ENCODE data around the gene FAM168A. TPM values are rescaled to one million over a fixed set of nuclear protein-coding genes. Genes with fewer than 3 reads are reported as not detected.

Gene FAM168A
- polyA plus RNA-seq, 2 of the 4 experiments (the other 2 are of a cell fraction) = 15.3 to 19.2 TPM

- no peak for ATAC-seq
- no peak for DNase-seq (ENCODE audit: low read depth in 1 of 2, low spot score in 1 of 2)
- no peak for FAIRE-seq
- Histone ChIP-seq H3K27ac (no peak overlapping the region), H3K9me3 (no peaks in the 10 kb centered on the region), H3K4me2 (no peak overlapping the region), H3K4me3 (no peak overlapping the region), H3K4me1 (no peaks in the 10 kb centered on the region)
- TF ChIP-seq HOXA7 (CRISPR knock-in tag; IDR thresholded peaks at IDR 0.05) (no peak), KDM5A (IDR thresholded peaks at IDR 0.05) (no peak), CEBPB (IDR thresholded peaks at IDR 0.05) (no peak), TFCP2L1 (CRISPR knock-in tag; IDR thresholded peaks at IDR 0.05) (no peak), ESRRA (IDR thresholded peaks at IDR 0.05; ENCODE audit: borderline replicate concordance, low read length) (no peak)
- ChIA-PET POLR2A (no interaction called here), CTCF (interaction anchor here (0.7 to 39.3 kb wide), 9 partner anchors 7 to 270 kb away, joined by 3 to 667 read pairs (median 4); partner anchors contain the start of gene ARHGEF17)
- WGBS (ENCODE audit: missing lambda C conversion rate) = 87% methylated on average over 4 of the region's 4 CpGs
These were observed 242.8 kb downstream of the FAM168A start for GRCh38 chr11:73355109-73355508.

- no peak overlapping the region for H3K4me2 ChIP-seq
- H3K4me1 ChIP-seq = no peaks in the 10 kb centered on the region
- ATAC-seq = no peak
- no peaks in the 10 kb centered on the region for H3K9me3 ChIP-seq
- no peak for TF ChIP-seq RCOR1 (IDR thresholded peaks at IDR 0.05; ENCODE audit: low read depth, low read length)
- H3K4me3 ChIP-seq = no peak overlapping the region
- CTCF ChIA-PET = interaction anchor here (0.8 to 39.3 kb wide), 8 partner anchors 9 to 309 kb away, joined by 3 to 667 read pairs (median 44); partner anchors contain the start of gene RELT
- POLR2A ChIA-PET = no interaction called here
- no peak for DNase-seq (ENCODE audit: low read depth in 1 of 2, low spot score in 1 of 2)
- 84% methylated on average over 4 of the region's 4 CpGs for WGBS (ENCODE audit: missing lambda C conversion rate)
- H3K27ac ChIP-seq = no peak overlapping the region
- no peak for FAIRE-seq
These were observed 244.5 kb downstream of the FAM168A start for GRCh38 chr11:73353422-73353821.

- Histone ChIP-seq H3K4me1 (no peaks in the 10 kb centered on the region), H3K4me3 (no peak overlapping the region), H3K9me3 (no peaks in the 10 kb centered on the region), H3K4me2 (peak overlapping the region; percentile 32; the same call in 2 of the 3 replicates), H3K27ac (no peak overlapping the region)
- ATAC-seq (peak; percentile 47 to 80; a peak in 5 of 6 replicates), FAIRE-seq (no peak), DNase-seq (ENCODE audit: low read depth in 1 of 2, low spot score in 1 of 2) (peak; percentile 73 to 92)
- TF ChIP-seq RAD21 (conservative IDR thresholded peaks at IDR 0.05 in 1 of 2, IDR thresholded peaks at IDR 0.05 in 1 of 2) = peak; percentile 72 to 73
- TF ChIP-seq TFCP2L1 (CRISPR knock-in tag; IDR thresholded peaks at IDR 0.05) = no peak
- no peak for TF ChIP-seq CBX2 (IDR thresholded peaks at IDR 0.05; ENCODE audit: borderline replicate concordance, low read depth)
- TF ChIP-seq CEBPB (IDR thresholded peaks at IDR 0.05) = peak; percentile 81 to 87; a peak in 3 of 4 replicates
- TF ChIP-seq CTCF (IDR thresholded peaks at IDR 0.05) = peak; percentile 94
- TF ChIP-seq SMC3 (IDR thresholded peaks at IDR 0.05) = peak; percentile 80
- 22% methylated on average over 16 of the region's 16 CpGs for WGBS (ENCODE audit: missing lambda C conversion rate)
- CTCF ChIA-PET = interaction anchor here (0.5 to 39.3 kb wide), 50 partner anchors 11 to 1097 kb away, joined by 3 to 667 read pairs (median 4); partner anchors contain the start of genes ARHGEF17 and RELT
- POLR2A ChIA-PET = interaction anchor here (1.0 to 1.4 kb wide), 3 partner anchors 9 to 43 kb away, joined by 3 to 7 read pairs (median 4); no protein-coding TSS in a partner anchor
These were observed 246.8 kb downstream of the FAM168A start for GRCh38 chr11:73350908-73351636.

Small RNA genes lying within 50 kb of the gene (small RNA-seq; reads per million reads assigned to genes)
- gene AP000763.2 (0 to 0.19 (median 0) reads per million in 6 experiments), gene HMGN2P38 (0 reads per million in 6 experiments)

Other genes with a start within 250 kb of the FAM168A start
- gene RELT, start 221.7 kb downstream of the FAM168A start, polyA plus RNA-seq (2011; rRNA removed) = 2.9 TPM in 2 replicates
- 5.1 to 6.3 TPM (median 5.2 TPM) in 3 replicates for gene RELT, start 221.7 kb downstream of the FAM168A start, polyA plus RNA-seq (2017; fragmentation: RNase III; extraction: RNeasy Plus Mini Kit Qiagen cat#74134 plus additional on column Dnase treatment)
- 0.85 and 0.97 TPM in 2 replicates for gene PLEKHB1, start 48.5 kb upstream of the FAM168A start, polyA plus RNA-seq (2011; rRNA removed)
- 0.76 to 1.2 TPM (median 1.1 TPM) in 3 replicates for gene PLEKHB1, start 48.5 kb upstream of the FAM168A start, polyA plus RNA-seq (2017; fragmentation: RNase III; extraction: RNeasy Plus Mini Kit Qiagen cat#74134 plus additional on column Dnase treatment)
- 95.3 and 141 TPM in 2 replicates for gene RAB6A, start 163.0 kb upstream of the FAM168A start, polyA plus RNA-seq (2011; rRNA removed)
- 75.0 to 86.1 TPM (median 75.7 TPM) in 3 replicates for gene RAB6A, start 163.0 kb upstream of the FAM168A start, polyA plus RNA-seq (2017; fragmentation: RNase III; extraction: RNeasy Plus Mini Kit Qiagen cat#74134 plus additional on column Dnase treatment)
- 103 and 104 TPM in 2 replicates for gene MRPL48, start 189.8 kb upstream of the FAM168A start, polyA plus RNA-seq (2011; rRNA removed)
- 55.5 to 60.0 TPM (median 57.2 TPM) in 3 replicates for gene MRPL48, start 189.8 kb upstream of the FAM168A start, polyA plus RNA-seq (2017; fragmentation: RNase III; extraction: RNeasy Plus Mini Kit Qiagen cat#74134 plus additional on column Dnase treatment)

Data from A549 (cell line).